T-cell (primary cell): ENCODE measurements around the gene NEK3. TPM values are rescaled to one million over a fixed set of nuclear protein-coding genes. Genes with fewer than 3 reads are reported as not detected.
"Not testable (repeated sequence)": the region's sequence is repeated elsewhere in the genome, so short reads cannot be mapped to it uniquely, and the experiment has no call there.

Source experiments
- ATAC-seq, 4 experiments: fragments of 200-7000 bp in 3 of 4; fragments of 150-1000 bp in 1 of 4; cut with Tn5 transposase; replicated peaks in 1 of 4; 1 replicate in 3 of 4; 2 replicates in 1 of 4; pipeline ENCODE4 v1.10.0; 2021; ENCODE audit warnings: moderate library complexity in 3 of 4, mild to moderate bottlenecking in 2 of 4, moderate number of reproducible peaks in 1 of 4
- CTCF ChIA-PET, 2 donors: fragments of 300-600 bp; sonication (Branson Sonifier 250); formaldehyde crosslinking; loops; one replicate each; lab custom pipeline; 2022; ENCODE audit warnings: antibody characterized with exemption in 2 of 2; lab: Charles Lee
- POLR2A ChIA-PET, 2 donors: fragments of 300-600 bp; sonication (Branson Sonifier 250); formaldehyde crosslinking; loops; one replicate each; lab custom pipeline; 2022; ENCODE audit warnings: antibody characterized with exemption in 2 of 2; lab: Charles Lee
- DNase-seq, 35 experiments: peaks; one replicate each; pipeline versions ENCODE4 v3.0.0 to v3.0.0-alpha.2; 2013 to 2023
- H3K27ac ChIP-seq: one replicate; pipeline ENCODE4 v1.5.1; 2013; ENCODE audit warnings: low read length
- H3K27me3 ChIP-seq, 2 experiments: replicated peaks in 1 of 2; 1 replicate in 1 of 2; 2 replicates in 1 of 2; pipeline versions ENCODE4 v1.6.1 to v1.7.0; 2013; ENCODE audit warnings: low read length in 1 of 2, mixed read lengths in 1 of 2; ENCODE audit not compliant: control insufficient read depth in 2 of 2, insufficient read depth in 2 of 2; ENCODE audit errors: extremely low read depth in 1 of 2
- H3K36me3 ChIP-seq, 2 donors: 1 replicate in 1 of 2; 2 replicates in 1 of 2; pipeline versions ENCODE4 v1.6.1 to v1.7.0; 2013; ENCODE audit warnings: low read length in 1 of 2; ENCODE audit not compliant: control insufficient read depth in 2 of 2, insufficient read depth in 1 of 2; ENCODE audit errors: extremely low read depth in 1 of 2
- H3K4me1 ChIP-seq, 2 experiments: 1 replicate in 1 of 2; 2 replicates in 1 of 2; pipeline versions ENCODE4 v1.6.1 to v1.7.0; 2013; ENCODE audit warnings: low read length in 2 of 2, mixed read lengths in 1 of 2; ENCODE audit not compliant: insufficient read depth in 2 of 2, control insufficient read depth in 1 of 2; ENCODE audit errors: extremely low read depth in 1 of 2
- H3K4me3 ChIP-seq, 2 donors: 1 replicate in 1 of 2; 2 replicates in 1 of 2; pipeline versions ENCODE4 v1.5.1 to v1.7.0; 2013; ENCODE audit warnings: mild to moderate bottlenecking in 2 of 2, low read length in 1 of 2, moderate library complexity in 1 of 2; ENCODE audit not compliant: control insufficient read depth in 1 of 2; ENCODE audit errors: extremely low read depth in 1 of 2
- H3K9me3 ChIP-seq: 2 replicates; pipeline ENCODE4 v1.7.0; 2013
- H3K27ac Mint-ChIP-seq, 2 donors: one replicate each; pipeline ENCODE4 v1.8.0; 2020 to 2021; ENCODE audit warnings: mild to moderate bottlenecking in 2 of 2, mixed read lengths in 2 of 2
- H3K27me3 Mint-ChIP-seq, 2 donors: one replicate each; pipeline ENCODE4 v1.8.0; 2021 to 2022; ENCODE audit warnings: mixed read lengths in 2 of 2
- H3K36me3 Mint-ChIP-seq: one replicate; pipeline ENCODE4 v1.8.0; 2021; ENCODE audit warnings: mixed read lengths
- H3K4me1 Mint-ChIP-seq, 3 donors: one replicate each; pipeline ENCODE4 v1.8.0; 2020 to 2022; ENCODE audit warnings: mixed read lengths in 3 of 3, mild to moderate bottlenecking in 1 of 3
- H3K4me3 Mint-ChIP-seq, 3 donors: one replicate each; pipeline ENCODE4 v1.8.0; 2020 to 2022; ENCODE audit warnings: mild to moderate bottlenecking in 3 of 3, mixed read lengths in 3 of 3, moderate library complexity in 3 of 3
- H3K9me3 Mint-ChIP-seq, 3 donors: one replicate each; pipeline ENCODE4 v1.8.0; 2020 to 2022; ENCODE audit warnings: mixed read lengths in 3 of 3
- WGBS: methylation state at CpG from one replicate; pipeline ENCODE4 v1.1.5; 2013; ENCODE audit warnings: missing lambda C conversion rate; ENCODE audit not compliant: insufficient coverage; 5-methylcytosine and 5-hydroxymethylcytosine counted together
- total RNA-seq, 35 experiments: library from RNA in 6 of 35; stranded (reverse) in 6 of 35; fragments of 120-200 nt in 1 of 35; gene quantifications; one replicate each; pipeline versions ENCODE4 v1.2.1 to v1.2.4 and lab custom pipeline; 2013 to 2026

NEK3 gene
- total RNA-seq, 5 donors from 2014 or later (not counting 1 experiment from before 2014, with no cell fraction given): 2.8 to 7.9 (median 4.3) TPM

DNA sequence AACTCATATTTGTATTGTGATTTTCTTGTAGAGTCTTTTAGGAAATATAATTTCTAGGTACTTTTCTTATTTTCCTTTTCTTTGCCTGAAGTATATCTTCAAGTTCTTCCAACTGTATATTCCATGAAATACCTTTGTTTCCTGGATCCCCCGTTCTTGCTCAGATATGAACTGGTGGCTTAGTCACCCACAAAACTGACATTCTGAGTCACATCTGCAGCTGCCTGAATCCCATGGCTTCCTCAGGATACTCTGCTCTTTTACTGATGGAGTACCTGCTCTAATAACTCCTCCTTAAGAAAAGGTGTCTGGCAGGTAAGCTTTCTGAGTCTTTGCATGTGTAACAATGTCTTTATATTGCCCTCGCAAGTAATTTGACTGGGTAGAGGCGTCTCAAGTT, 4.5 kb upstream of the NEK3 start:
- ATAC-seq, H3K4me3 Mint-ChIP-seq, H3K9me3 ChIP-seq, H3K4me3 ChIP-seq, H3K27ac ChIP-seq, DNase-seq, H3K36me3 Mint-ChIP-seq, H3K27me3 Mint-ChIP-seq, H3K27me3 ChIP-seq, POLR2A ChIA-PET, H3K9me3 Mint-ChIP-seq: not testable (repeated sequence)
- Mint-ChIP-seq H3K4me1 (peaks cover 8 to 24% (median 23%) of the 10 kb centered on the region in 3 donors), H3K27ac (peak overlapping the region in 1 of 2 donors; percentile 55)
- Histone ChIP-seq H3K36me3 (peaks cover 8 to 14% of the 10 kb centered on the region in 2 donors), H3K4me1 (peaks cover 11 to 15% of the 10 kb centered on the region in 2 experiments)
- WGBS: 60% methylated on average over 1 of the region's 3 CpGs
- CTCF ChIA-PET: interaction anchor here in 1 of 2 donors (0.7 kb wide), 1 partner anchor 343 kb away, joined by 3 read pairs; no protein-coding TSS in a partner anchor

DNA sequence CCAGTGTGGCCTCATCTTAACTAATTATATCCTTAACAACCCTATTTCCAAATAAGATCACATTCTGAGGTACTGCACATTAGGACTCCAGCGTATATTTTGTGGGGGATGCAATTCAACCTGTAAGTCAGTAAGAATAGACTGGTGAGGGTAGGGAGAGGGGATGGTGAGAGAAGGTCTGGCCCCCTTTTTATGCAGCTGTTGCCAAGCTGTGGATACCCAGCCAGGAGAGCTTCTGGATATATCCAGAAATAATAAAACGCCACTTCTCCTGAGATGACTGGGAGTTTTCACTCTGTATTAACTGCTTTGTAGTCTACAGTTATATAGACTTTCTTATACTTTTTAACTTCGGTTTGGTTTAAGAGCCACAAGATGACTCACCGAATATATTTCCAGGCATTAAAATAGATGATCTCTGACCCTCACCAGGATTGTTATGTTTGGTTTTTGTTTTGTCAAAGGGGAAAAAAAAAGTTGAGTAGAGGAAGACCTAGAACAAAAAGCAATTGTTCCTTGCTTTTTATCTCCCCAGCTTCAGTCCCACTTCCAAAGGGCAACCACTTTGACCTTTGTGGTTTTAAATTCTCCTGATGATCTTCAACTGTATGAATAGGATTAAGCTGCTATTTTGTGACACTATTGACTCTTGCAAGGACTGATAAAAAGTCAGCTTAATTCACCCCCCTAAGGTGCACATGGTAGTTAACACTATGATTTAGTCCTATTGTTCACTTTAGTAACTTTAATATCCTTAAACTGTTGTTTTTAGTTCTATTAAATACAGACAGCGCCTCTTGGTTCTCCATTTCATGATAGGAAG, 3.1 kb upstream of the NEK3 start:
- H3K9me3 Mint-ChIP-seq: no peaks in the 10 kb centered on the region
- H3K27me3 Mint-ChIP-seq: no peaks in the 10 kb centered on the region
- no peak overlapping the region for H3K4me3 ChIP-seq
- peak overlapping the region in 1 of 2 donors; percentile 66 for H3K27ac Mint-ChIP-seq
- H3K4me3 Mint-ChIP-seq: no peak overlapping the region
- DNase-seq: no peak
- peaks cover 20 to 36% (median 35%) of the 10 kb centered on the region in 3 donors for H3K4me1 Mint-ChIP-seq
- H3K27ac ChIP-seq: no peak overlapping the region
- WGBS: 88% methylated on average over 1 of the region's 5 CpGs
- peaks cover 11 to 19% of the 10 kb centered on the region in 2 experiments for H3K4me1 ChIP-seq
- H3K9me3 ChIP-seq: no peaks in the 10 kb centered on the region
- no peak for ATAC-seq
- POLR2A ChIA-PET: no interaction called here
- CTCF ChIA-PET: interaction anchor here in 1 of 2 donors (0.6 kb wide), 1 partner anchor 158 kb away, joined by 3 read pairs; no protein-coding TSS in a partner anchor
- no peaks in the 10 kb centered on the region for H3K27me3 ChIP-seq
- peaks cover 4 to 8% of the 10 kb centered on the region in 2 donors for H3K36me3 ChIP-seq
- H3K36me3 Mint-ChIP-seq: peaks cover 3% of the 10 kb centered on the region

DNA sequence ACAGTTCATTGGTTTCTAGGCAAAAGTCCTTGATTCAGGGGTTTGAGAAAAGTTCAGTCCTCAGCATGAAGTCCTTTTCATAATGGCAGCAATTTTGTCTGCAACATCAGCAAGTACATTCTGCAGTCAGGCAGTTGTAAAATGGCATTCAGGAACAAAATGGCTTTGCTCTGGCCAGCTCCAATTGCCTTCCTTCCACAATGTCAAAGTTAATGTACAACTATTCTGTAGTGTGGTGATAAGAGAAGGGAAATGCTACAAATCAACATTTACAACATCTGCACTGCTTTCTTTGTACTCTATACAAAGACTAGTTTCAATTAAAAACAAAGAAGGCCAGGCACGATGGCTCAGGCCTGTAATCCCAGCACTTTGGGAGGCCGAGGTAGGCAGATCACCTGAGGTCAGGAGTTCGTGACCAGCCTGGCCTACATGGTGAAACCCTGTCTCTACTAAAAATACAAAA, 1.8 kb upstream of the NEK3 start:
- ATAC-seq: no peak
- no peak overlapping the region for H3K27ac Mint-ChIP-seq
- POLR2A ChIA-PET: no interaction called here
- H3K27me3 ChIP-seq: no peaks in the 10 kb centered on the region
- H3K4me3 ChIP-seq: no peak overlapping the region
- peaks cover 31 to 46% (median 45%) of the 10 kb centered on the region in 3 donors for H3K4me1 Mint-ChIP-seq
- CTCF ChIA-PET: no interaction called here
- H3K27ac ChIP-seq: no peak overlapping the region
- H3K4me1 ChIP-seq: peaks cover 11 to 19% of the 10 kb centered on the region in 2 experiments
- H3K9me3 Mint-ChIP-seq: no peaks in the 10 kb centered on the region
- no CpG with 5 or more reads among the region's 3 CpGs for WGBS
- no peak overlapping the region for H3K4me3 Mint-ChIP-seq
- DNase-seq: no peak
- no peaks in the 10 kb centered on the region for H3K27me3 Mint-ChIP-seq
- H3K9me3 ChIP-seq: no peaks in the 10 kb centered on the region
- no peaks in the 10 kb centered on the region for H3K36me3 Mint-ChIP-seq
- peaks cover 3 to 6% of the 10 kb centered on the region in 2 donors for H3K36me3 ChIP-seq

DNA sequence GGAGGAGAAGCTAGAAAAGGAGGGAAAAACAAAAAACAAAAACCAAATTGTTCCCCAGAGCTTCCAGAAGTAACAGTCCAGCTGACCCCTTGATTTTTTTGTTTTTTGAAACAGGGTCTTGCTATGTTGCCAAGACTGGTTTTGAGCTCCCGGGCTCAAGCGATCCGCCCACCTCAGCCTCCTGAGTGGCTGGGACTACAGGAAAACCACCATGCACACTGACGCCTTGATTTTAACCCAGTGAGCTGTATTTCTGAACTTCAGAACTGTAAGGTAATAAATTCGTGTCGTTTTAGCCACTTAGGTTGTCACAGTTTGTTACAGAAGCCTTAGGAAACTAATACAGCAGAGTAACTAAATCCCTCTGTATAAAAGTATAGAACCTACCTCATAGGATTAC, 1.1 kb upstream of the NEK3 start:
- Histone ChIP-seq H3K4me1 (peaks cover 11 to 19% of the 10 kb centered on the region in 2 experiments), H3K4me3 (no peak overlapping the region), H3K27ac (no peak overlapping the region), H3K9me3 (no peaks in the 10 kb centered on the region), H3K36me3 (peaks cover 0 to under 1% of the 10 kb centered on the region in 2 donors), H3K27me3 (no peaks in the 10 kb centered on the region)
- ATAC-seq (no peak), DNase-seq (peak in 3 of 35 experiments; percentile 2 to 12 (median 2))
- Mint-ChIP-seq H3K4me3 (peak overlapping the region in 2 of 3 donors; percentile 28 to 76), H3K27me3 (no peaks in the 10 kb centered on the region), H3K36me3 (no peaks in the 10 kb centered on the region), H3K4me1 (peaks cover 31 to 46% (median 45%) of the 10 kb centered on the region in 3 donors), H3K9me3 (no peaks in the 10 kb centered on the region), H3K27ac (no peak overlapping the region)
- 73% methylated on average over 3 of the region's 6 CpGs for WGBS
- ChIA-PET POLR2A (interaction anchor here (0.5 to 0.6 kb wide), 2 partner anchors 40 to 148 kb away, joined by 4 read pairs; no protein-coding TSS in a partner anchor), CTCF (interaction anchor here in 1 of 2 donors (0.6 kb wide), 2 partner anchors 191 to 991 kb away, joined by 3 to 4 read pairs; no protein-coding TSS in a partner anchor)

DNA sequence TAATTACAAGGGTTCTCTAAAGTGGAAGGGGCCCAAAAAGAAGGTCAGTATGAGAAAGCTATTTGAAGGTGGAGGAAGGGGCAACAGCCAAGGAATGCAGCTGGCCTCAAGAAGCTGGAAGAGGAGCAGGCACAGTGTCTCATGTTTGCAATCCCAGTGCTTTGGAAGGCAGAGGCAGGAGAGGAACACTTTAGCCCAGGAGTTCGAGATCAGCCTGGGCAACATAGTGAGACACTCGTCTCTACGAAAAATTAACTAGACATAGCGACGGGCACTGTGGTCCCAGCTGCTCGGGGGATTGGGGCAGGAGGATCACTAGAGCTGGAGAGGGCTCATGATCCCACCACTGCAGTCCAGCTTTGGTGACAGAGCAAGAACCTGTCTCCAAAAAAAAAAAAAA, 656 bp upstream of the NEK3 start:
- DNase-seq (no peak), ATAC-seq (no peak)
- Histone ChIP-seq H3K36me3 (no peaks in the 10 kb centered on the region), H3K9me3 (no peaks in the 10 kb centered on the region), H3K4me1 (peaks cover 11 to 19% of the 10 kb centered on the region in 2 experiments), H3K27ac (no peak overlapping the region), H3K27me3 (no peaks in the 10 kb centered on the region), H3K4me3 (peak overlapping the region in 1 of 2 donors; percentile 94)
- 92% methylated on average over 3 of the region's 6 CpGs for WGBS
- Mint-ChIP-seq H3K27me3 (no peaks in the 10 kb centered on the region), H3K27ac (peak overlapping the region; percentile 53 to 85), H3K4me1 (peaks cover 31 to 46% (median 45%) of the 10 kb centered on the region in 3 donors), H3K36me3 (no peaks in the 10 kb centered on the region), H3K9me3 (no peaks in the 10 kb centered on the region), H3K4me3 (peak overlapping the region; percentile 76 to 87 (median 85))
- POLR2A ChIA-PET: interaction anchor here in 1 of 2 donors (0.8 kb wide), 1 partner anchor 45 kb away, joined by 6 read pairs; no protein-coding TSS in a partner anchor
- CTCF ChIA-PET: interaction anchor here (0.6 to 0.7 kb wide), 3 partner anchors 191 to 991 kb away, joined by 3 to 4 read pairs (median 3); no protein-coding TSS in a partner anchor

DNA sequence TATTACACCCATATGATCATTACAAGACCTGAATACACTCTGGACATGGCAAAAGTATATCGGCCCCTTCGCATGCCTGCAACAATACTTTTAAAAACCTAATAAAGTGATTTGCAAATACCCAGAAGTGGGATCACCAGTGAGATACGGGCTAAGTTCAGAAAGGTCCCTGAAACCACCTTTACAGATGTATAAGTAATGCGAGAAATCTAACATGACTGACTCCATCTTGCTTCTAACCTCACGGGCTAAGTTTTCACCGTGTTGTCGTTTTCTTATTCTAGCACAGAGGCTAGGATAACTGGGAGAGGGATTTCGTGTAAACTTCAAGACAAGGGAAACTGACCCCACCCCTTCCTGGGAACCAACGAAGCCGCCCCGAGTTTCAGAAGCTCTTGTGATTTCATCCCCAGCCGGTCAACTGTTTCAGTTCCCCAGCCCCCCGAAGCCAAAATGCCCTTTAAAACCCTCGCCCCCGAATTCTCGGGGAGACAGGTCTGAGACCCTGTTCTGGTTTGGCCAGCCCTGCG, 703 bp downstream of the NEK3 start:
- Histone ChIP-seq H3K36me3 (no peaks in the 10 kb centered on the region), H3K27me3 (no peaks in the 10 kb centered on the region), H3K4me3 (peak overlapping the region; percentile 67 to 94), H3K4me1 (peaks cover 11 to 19% of the 10 kb centered on the region in 2 experiments), H3K9me3 (no peaks in the 10 kb centered on the region), H3K27ac (no peak overlapping the region)
- Mint-ChIP-seq H3K27ac (peak overlapping the region; percentile 66 to 90), H3K9me3 (no peaks in the 10 kb centered on the region), H3K4me1 (peaks cover 31 to 46% (median 45%) of the 10 kb centered on the region in 3 donors), H3K36me3 (no peaks in the 10 kb centered on the region), H3K27me3 (no peaks in the 10 kb centered on the region), H3K4me3 (peak overlapping the region; percentile 76 to 87 (median 85))
- POLR2A ChIA-PET: no interaction called here
- peak in 1 of 35 experiments; percentile 13 for DNase-seq
- CTCF ChIA-PET: no interaction called here
- 30% methylated on average over 10 of the region's 17 CpGs for WGBS
- peak in 2 of 4 experiments; percentile 6 to 11 for ATAC-seq
